Stomach (tissue), 4 donors: ENCODE data around the gene ZNF106.

Experiments
- CTCF ChIP-seq, 7 experiments: fragments of 450-650 bp in 4 of 7; fragments of 200-600 bp in 3 of 7; sonication (generic) in 3 of 7; IDR thresholded peaks; one replicate each; pipeline ENCODE4 v1.5.1; 2016 to 2019; ENCODE audit warnings: antibody characterized with exemption in 7 of 7, control low read depth in 2 of 7, mild to moderate bottlenecking in 1 of 7
- EP300 ChIP-seq: sonication (generic); formaldehyde crosslinking; IDR thresholded peaks from one replicate; pipeline ENCODE4 v1.6.1; 2017; ENCODE audit warnings: antibody characterized with exemption
- POLR2A ChIP-seq, 4 donors: fragments of 450-650 bp; IDR thresholded peaks; one replicate each; pipeline ENCODE4 v1.6.1; 2016; ENCODE audit warnings: antibody characterized with exemption in 4 of 4, control low read depth in 2 of 4, mild to moderate bottlenecking in 1 of 4, moderate library complexity in 1 of 4
- POLR2AphosphoS5 ChIP-seq, 3 donors: sonication (generic); formaldehyde crosslinking; IDR thresholded peaks; one replicate each; pipeline ENCODE4 v1.6.1; 2016; ENCODE audit warnings: antibody characterized with exemption in 3 of 3

GRCh38 chr15:42503825-42504224 lies 12.9 kb upstream of the ZNF106 start:
- TF ChIP-seq CTCF (IDR thresholded peaks at IDR 0.05) (no peak), POLR2AphosphoS5 (IDR thresholded peaks at IDR 0.05) (no peak), POLR2A (IDR thresholded peaks at IDR 0.05) (no peak), EP300 (no peak)
